Gastroesophageal sphincter (tissue), 3 donors: ENCODE data around the gene KRTAP10-11.

Experiments
- CTCF ChIP-seq, 4 experiments: fragments of 200-600 bp in 2 of 4; fragments of 450-650 bp in 2 of 4; sonication (generic) in 1 of 4; IDR thresholded peaks; one replicate each; pipeline ENCODE4 v1.5.1; 2017 to 2019; ENCODE audit warnings: antibody characterized with exemption in 4 of 4, mild to moderate bottlenecking in 2 of 4, moderate library complexity in 2 of 4
- EP300 ChIP-seq: sonication (generic); formaldehyde crosslinking; IDR thresholded peaks from one replicate; pipeline ENCODE4 v1.6.1; 2017; ENCODE audit warnings: antibody characterized with exemption, mild to moderate bottlenecking

- TF ChIP-seq CTCF (IDR thresholded peaks at IDR 0.05) (no peak), EP300 (no peak)
Observed at GRCh38 chr21:44694776-44695175, 48.6 kb downstream of the KRTAP10-11 start.
